H1 (cell line): ENCODE results near the gene FAM200B. TPM values are rescaled to one million over a fixed set of nuclear protein-coding genes. Genes with fewer than 3 reads are reported as not detected.

Experiments used
- CTCF ChIA-PET: fragments of 300-600 bp; sonication (Branson Sonifier 250); formaldehyde crosslinking; loops from one replicate; lab custom pipeline; 2021; ENCODE audit not compliant: partially characterized antibody; lab: Charles Lee
- POLR2A ChIA-PET: fragments of 300-600 bp; sonication (Branson Sonifier 250); formaldehyde crosslinking; loops from one replicate; lab custom pipeline; 2021; ENCODE audit warnings: inconsistent platforms; ENCODE audit not compliant: partially characterized antibody; lab: Charles Lee
- DNase-seq, 2 experiments: peaks; one replicate each; pipeline versions ENCODE4 v3.0.0 to v3.0.0-alpha.2; 2010 to 2022; ENCODE audit warnings: low spot score in 2 of 2, low read depth in 1 of 2, mixed read lengths in 1 of 2
- FAIRE-seq: peaks from 2 replicates; lab custom pipeline; 2011; peaks lifted over from hg19 to GRCh38; lab: Jason Lieb, UNC
- H2AFZ ChIP-seq: 2 replicates; pipeline ENCODE4 v1.8.1; 2012; ENCODE audit warnings: low read length, inconsistent platforms
- H2AK5ac ChIP-seq: 2 replicates; pipeline ENCODE4 v1.6.1; 2013; ENCODE audit warnings: low read depth, low read length
- H2BK120ac ChIP-seq: replicated peaks from 2 replicates; pipeline ENCODE3; 2013; ENCODE audit warnings: low read depth, low read length, inconsistent platforms
- H2BK12ac ChIP-seq: 2 replicates; pipeline ENCODE4 v1.6.1; 2013; ENCODE audit warnings: low read depth, low read length
- H2BK15ac ChIP-seq: 2 replicates; pipeline ENCODE4 v1.6.1; 2013; ENCODE audit warnings: low read length
- H2BK20ac ChIP-seq: 2 replicates; pipeline ENCODE4 v1.6.1; 2013; ENCODE audit warnings: low read length
- H2BK5ac ChIP-seq: 2 replicates; pipeline ENCODE4 v1.6.1; 2013; ENCODE audit warnings: low read depth, low read length
- H3K14ac ChIP-seq: 2 replicates; pipeline ENCODE4 v1.6.1; 2013; ENCODE audit warnings: inconsistent platforms; ENCODE audit not compliant: insufficient read length
- H3K18ac ChIP-seq: 2 replicates; pipeline ENCODE4 v1.6.1; 2013; ENCODE audit warnings: low read length; ENCODE audit errors: extremely low read depth
- H3K23ac ChIP-seq: 2 replicates; pipeline ENCODE4 v1.6.1; 2013; ENCODE audit warnings: inconsistent platforms; ENCODE audit not compliant: insufficient read length
- H3K23me2 ChIP-seq: 2 replicates; pipeline ENCODE4 v1.6.1; 2013; ENCODE audit warnings: low read depth, low read length
- H3K27ac ChIP-seq: 2 replicates; pipeline ENCODE4 v1.6.1; 2011; ENCODE audit warnings: low read depth, low read length, inconsistent platforms
- H3K27me3 ChIP-seq, 4 experiments: replicated peaks in 1 of 4; 1 replicate in 1 of 4; 2 replicates in 3 of 4; pipeline versions ENCODE4 v1.6.1 to v1.8.1; 2011 to 2013; ENCODE audit warnings: low read length in 3 of 4, mild to moderate bottlenecking in 3 of 4, inconsistent platforms in 2 of 4, mixed read lengths in 2 of 4, moderate library complexity in 1 of 4; ENCODE audit not compliant: control insufficient read depth in 3 of 4, insufficient read depth in 3 of 4; ENCODE audit errors: extremely low read depth in 1 of 4
- H3K36me3 ChIP-seq, 4 experiments: 2 replicates each; pipeline versions ENCODE4 v1.6.1 to v1.8.1; 2011 to 2013; ENCODE audit warnings: mild to moderate bottlenecking in 4 of 4, low read length in 3 of 4, moderate library complexity in 2 of 4, control low read depth in 1 of 4, inconsistent platforms in 1 of 4; ENCODE audit not compliant: insufficient read depth in 4 of 4, control insufficient read depth in 2 of 4
- H3K4ac ChIP-seq: replicated peaks from 2 replicates; pipeline ENCODE3; 2013; ENCODE audit warnings: low read length, low read depth, mixed read lengths, inconsistent platforms; ENCODE audit not compliant: insufficient read length
- H3K4me1 ChIP-seq, 4 experiments: replicated peaks in 1 of 4; 1 replicate in 1 of 4; 2 replicates in 3 of 4; pipeline versions ENCODE4 v1.6.1 to v1.8.1; 2011 to 2013; ENCODE audit warnings: low read length in 3 of 4, inconsistent platforms in 2 of 4, mixed read lengths in 1 of 4; ENCODE audit not compliant: insufficient read depth in 4 of 4, control insufficient read depth in 3 of 4
- H3K4me2 ChIP-seq, 2 experiments: 2 replicates each; pipeline versions ENCODE4 v1.6.1 to v1.8.1; 2011 to 2013; ENCODE audit warnings: low read depth in 2 of 2, low read length in 2 of 2, control low read depth in 1 of 2, inconsistent platforms in 1 of 2, mild to moderate bottlenecking in 1 of 2; ENCODE audit not compliant: insufficient read depth in 1 of 2
- H3K4me3 ChIP-seq, 4 experiments: fragments of 200-600, 300-600 bp in 1 of 4; sonication (generic), shearing (Covaris generic), sonication (Bioruptor Twin) in 1 of 4; 2 replicates each; pipeline versions ENCODE4 v1.5.1 to v1.8.1; 2011 to 2016; ENCODE audit warnings: low read length in 4 of 4, low read depth in 3 of 4, control low read depth in 2 of 4, inconsistent platforms in 2 of 4, mild to moderate bottlenecking in 2 of 4, mixed read lengths in 1 of 4, moderate library complexity in 1 of 4; ENCODE audit not compliant: insufficient read depth in 2 of 4; ENCODE audit errors: extremely low read depth in 1 of 4
- H3K56ac ChIP-seq: replicated peaks from 2 replicates; pipeline ENCODE3; 2013; ENCODE audit warnings: low read depth, mild to moderate bottlenecking, mixed read lengths, low read length, inconsistent platforms; ENCODE audit not compliant: insufficient read length
- H3K79me1 ChIP-seq: 2 replicates; pipeline ENCODE4 v1.6.1; 2013; ENCODE audit warnings: low read depth, low read length, control low read depth
- H3K79me2 ChIP-seq, 2 experiments: 2 replicates each; pipeline versions ENCODE4 v1.6.1 to v1.8.1; 2012 to 2013; ENCODE audit warnings: low read length in 2 of 2, mild to moderate bottlenecking in 2 of 2, inconsistent platforms in 1 of 2; ENCODE audit not compliant: insufficient read depth in 2 of 2, control insufficient read depth in 1 of 2
- H3K9ac ChIP-seq, 4 experiments: replicated peaks in 1 of 4; 1 replicate in 1 of 4; 2 replicates in 3 of 4; pipeline versions ENCODE4 v1.6.1 to v1.8.1; 2011 to 2013; ENCODE audit warnings: low read depth in 3 of 4, low read length in 3 of 4, control low read depth in 2 of 4, mild to moderate bottlenecking in 2 of 4, moderate library complexity in 2 of 4, inconsistent platforms in 1 of 4; ENCODE audit errors: extremely low read depth in 1 of 4
- H3K9me3 ChIP-seq, 2 experiments: 2 replicates each; pipeline versions ENCODE4 v1.6.1 to v1.8.1; 2012 to 2013; ENCODE audit warnings: mild to moderate bottlenecking in 2 of 2, moderate library complexity in 2 of 2, control low read depth in 1 of 2, inconsistent platforms in 1 of 2, low read depth in 1 of 2, low read length in 1 of 2, mixed read lengths in 1 of 2; ENCODE audit not compliant: insufficient read depth in 2 of 2
- H4K20me1 ChIP-seq, 2 experiments: replicated peaks in 1 of 2; 2 replicates each; pipeline versions ENCODE3 to v1.8.1; 2011 to 2013; ENCODE audit warnings: inconsistent platforms in 2 of 2, low read length in 2 of 2, mild to moderate bottlenecking in 1 of 2; ENCODE audit not compliant: insufficient read depth in 2 of 2, control insufficient read depth in 1 of 2
- H4K5ac ChIP-seq: 2 replicates; pipeline ENCODE4 v1.6.1; 2013; ENCODE audit warnings: low read length, low read depth, mixed read lengths, inconsistent platforms; ENCODE audit not compliant: insufficient read length
- H4K8ac ChIP-seq: 2 replicates; pipeline ENCODE4 v1.8.0; 2013; ENCODE audit warnings: mild to moderate bottlenecking, moderate library complexity, low read length, inconsistent platforms; ENCODE audit not compliant: insufficient read depth; ENCODE audit errors: extremely low read depth
- H4K91ac ChIP-seq: replicated peaks from 2 replicates; pipeline ENCODE3; 2013; ENCODE audit warnings: low read length, mixed read lengths, inconsistent platforms; ENCODE audit not compliant: insufficient read length
- ASH2L ChIP-seq: fragments of 200-600, 300-600 bp; sonication (generic); IDR thresholded peaks from one replicate; pipeline ENCODE4 v1.7.1; 2017; ENCODE audit warnings: low read length
- BCL11A ChIP-seq, 2 experiments: IDR thresholded peaks; one replicate each; pipeline ENCODE4 v1.6.1; 2011; ENCODE audit warnings: low read depth in 2 of 2, low read length in 2 of 2, mild to moderate bottlenecking in 2 of 2
- CEBPB ChIP-seq: IDR thresholded peaks from 2 replicates; pipeline ENCODE4 v1.6.1; 2012; ENCODE audit warnings: low read depth, low read length
- CTBP2 ChIP-seq: IDR thresholded peaks from 2 replicates; pipeline ENCODE4 v1.7.0; 2011; ENCODE audit warnings: borderline replicate concordance, mild to moderate bottlenecking, moderate library complexity, mixed read lengths, low read length; ENCODE audit not compliant: insufficient read depth, insufficient read length
- EP300 ChIP-seq, 2 experiments: IDR thresholded peaks; 1 replicate in 1 of 2; 2 replicates in 1 of 2; pipeline ENCODE4 v1.6.1; 2011 to 2012; ENCODE audit warnings: low read depth in 2 of 2, low read length in 2 of 2, mild to moderate bottlenecking in 2 of 2, borderline replicate concordance in 1 of 2, inconsistent platforms in 1 of 2, moderate library complexity in 1 of 2
- PHF8 ChIP-seq: fragments of 200-600 bp; sonication (generic); conservative IDR thresholded peaks from 2 replicates; pipeline ENCODE4 v1.7.1; 2012; ENCODE audit warnings: low read depth, mild to moderate bottlenecking, inconsistent platforms, low read length, moderate library complexity
- POLR2A ChIP-seq, 2 experiments: IDR thresholded peaks; 1 replicate in 1 of 2; 2 replicates in 1 of 2; pipeline ENCODE4 v1.6.1; 2011; ENCODE audit warnings: low read depth in 2 of 2, low read length in 2 of 2, mild to moderate bottlenecking in 2 of 2; ENCODE audit errors: control extremely low read depth in 1 of 2
- POU5F1 ChIP-seq: IDR thresholded peaks from 2 replicates; pipeline ENCODE4 v1.6.1; 2011; ENCODE audit warnings: low read depth, mild to moderate bottlenecking, low read length, moderate library complexity
- SIN3A ChIP-seq, 2 experiments: IDR thresholded peaks in 1 of 2; conservative IDR thresholded peaks in 1 of 2; 2 replicates each; pipeline ENCODE4 v1.6.1; 2011 to 2012; ENCODE audit warnings: low read length in 2 of 2, improper control_type of control experiment in 1 of 2, low read depth in 1 of 2, mild to moderate bottlenecking in 1 of 2
- SP2 ChIP-seq: IDR thresholded peaks from 2 replicates; pipeline ENCODE4 v1.6.1; 2012; ENCODE audit warnings: mild to moderate bottlenecking, low read length, inconsistent platforms
- SRF ChIP-seq: IDR thresholded peaks from 2 replicates; pipeline ENCODE4 v1.6.1; 2011; ENCODE audit warnings: mild to moderate bottlenecking, low read depth, low read length, moderate library complexity
- TAF7 ChIP-seq: optimal IDR thresholded peaks from 2 replicates; pipeline ENCODE3; 2011; ENCODE audit warnings: low read depth, mild to moderate bottlenecking, inconsistent platforms, low read length, moderate library complexity, borderline replicate concordance
- TBP ChIP-seq: IDR thresholded peaks from 2 replicates; pipeline ENCODE4 v1.6.1; 2011; ENCODE audit warnings: low read depth, low read length, improper control_type of control experiment
- TEAD4 ChIP-seq: IDR thresholded peaks from 2 replicates; pipeline ENCODE4 v1.6.1; 2012; ENCODE audit warnings: low read depth, low read length, inconsistent platforms, mixed read lengths
- WGBS, 2 experiments: shearing (Covaris generic) in 1 of 2; methylation state at CpG; one replicate each; pipeline versions ENCODE4 v1.1.6 to v1.1.7; 2013 to 2015; ENCODE audit warnings: low lambda C conversion rate in 2 of 2, mixed read lengths in 2 of 2, inconsistent platforms in 1 of 2, low coverage in 1 of 2, missing lambda C conversion rate in 1 of 2; ENCODE audit not compliant: insufficient replicate concordance in 2 of 2, insufficient coverage in 1 of 2, insufficient read length in 1 of 2; ENCODE audit errors: extremely low coverage in 1 of 2, missing lambda C conversion rate in 1 of 2; 5-methylcytosine and 5-hydroxymethylcytosine counted together
- polyA plus RNA-seq, 7 experiments: library from polyadenylated mRNA; depleted of rRNA in 3 of 7; stranded (reverse) in 5 of 7; unstranded in 2 of 7; fragments of >200 nt in 5 of 7; fragments of 200-250 nt in 2 of 7; gene quantifications; 1 replicate in 5 of 7; 2 replicates in 1 of 7; 4 replicates in 1 of 7; pipeline versions ENCODE4 v1.2.1 to v1.2.3, GENCODE V29; 2011 to 2013; ENCODE audit warnings: missing spikeins in 2 of 7, mixed read lengths in 2 of 7
- total RNA-seq: library from RNA; stranded (reverse); fragmentation: NEBNext Ultra II Directional; extraction: Animal tissue kit (Norgen Biotek cat#: 25700); gene quantifications from 2 replicates; pipeline ENCODE4 v1.2.1, GENCODE V29; 2021

FAM200B gene
- total and polyA plus RNA-seq, 2 of the 8 experiments (the other 6 are each of a cell fraction or from before 2014, with no cell fraction given), result 10.7 to 23.7 TPM

- Histone ChIP-seq H3K4me3 (peak overlapping the region in 2 of 4 experiments; percentile 86; a peak in 5 of 8 replicates), H3K14ac (no peak overlapping the region), H3K4me2 (peak overlapping the region; percentile 84 to 95), H2AFZ (no peak overlapping the region), H3K56ac (no peak overlapping the region), H2AK5ac (no peak overlapping the region), H3K4me1 (peaks cover 2 to 11% (median 5%) of the 10 kb centered on the region in 4 experiments; a peak in 5 of 7 replicates), H2BK12ac (no peak overlapping the region), H3K79me1 (no peaks in the 10 kb centered on the region), H3K27ac (no peak overlapping the region), H2BK120ac (no peak overlapping the region), H4K91ac (no peak overlapping the region), H3K18ac (no peak overlapping the region), H3K36me3 (no peaks in the 10 kb centered on the region), H2BK5ac (no peak overlapping the region), H4K20me1 (peaks cover 0 to 2% of the 10 kb centered on the region in 2 experiments), H3K23ac (no peak overlapping the region), H3K23me2 (peaks cover 7% of the 10 kb centered on the region), H3K9me3 (no peaks in the 10 kb centered on the region), H2BK15ac (no peak overlapping the region)
- ChIA-PET POLR2A (interaction anchor here (0.8 to 6.9 kb wide), 6 partner anchors 23 to 184 kb away, joined by 3 to 64 read pairs (median 16); partner anchors contain the start of genes CC2D2A and FAM200B), CTCF (interaction anchor here (0.6 to 2.4 kb wide), 7 partner anchors 8 to 356 kb away, joined by 3 to 7 read pairs (median 3); no protein-coding TSS in a partner anchor)
- no peak for DNase-seq
- WGBS, 2 experiments, result 79% methylated on average over 4 of the region's 4 CpGs; no CpG with 5 or more reads in 1 of the 2 experiments
- no peak for FAIRE-seq
- no peak for TF ChIP-seq TBP
- TF ChIP-seq TAF7, result no peak
- no peak for TF ChIP-seq POLR2A (IDR thresholded peaks at IDR 0.05; ENCODE audit: control extremely low read depth in 1 of 2, low read depth in 2 of 2, low read length in 2 of 2)
- TF ChIP-seq EP300 (IDR thresholded peaks at IDR 0.05; ENCODE audit: borderline replicate concordance in 1 of 2, low read depth in 2 of 2, low read length in 2 of 2), result no peak
- no peak for TF ChIP-seq SIN3A (conservative IDR thresholded peaks at IDR 0.05 in 1 of 2, IDR thresholded peaks at IDR 0.05 in 1 of 2; ENCODE audit: low read depth in 1 of 2, low read length in 2 of 2)
- TF ChIP-seq POU5F1, result no peak
- TF ChIP-seq CEBPB, result no peak
- TF ChIP-seq PHF8, result no peak
- no peak for TF ChIP-seq ASH2L
- no peak for TF ChIP-seq SRF
- no peak for TF ChIP-seq SP2
- no peak for TF ChIP-seq TEAD4
- TF ChIP-seq BCL11A (IDR thresholded peaks at IDR 0.05; ENCODE audit: low read depth in 2 of 2, low read length in 2 of 2), result no peak
- TF ChIP-seq CTBP2, result no peak
- TF ChIP-seq, all 59 proteins: peak for 0
- no peak overlapping the region for H4K8ac ChIP-seq
- peak overlapping the region; percentile 28 for H4K5ac ChIP-seq
- no peaks in the 10 kb centered on the region for H3K27me3 ChIP-seq
- peaks cover 3 to 58% of the 10 kb centered on the region in 2 experiments; a peak in 3 of 4 replicates for H3K79me2 ChIP-seq
- H3K9ac ChIP-seq, result no peak overlapping the region; a peak in 1 of 7 replicates
- no peak overlapping the region for H3K4ac ChIP-seq
- no peak overlapping the region for H2BK20ac ChIP-seq
Observed at GRCh38 chr4:15653420-15653819, 28.2 kb upstream of the FAM200B start.
